IPS-18c (cell line): ENCODE measurements around the gene GNB1L.

Source experiments
- H3K4me3 ChIP-seq: 2 replicates; pipeline ENCODE4 v1.7.0; 2013; ENCODE audit warnings: low read depth, mild to moderate bottlenecking, low read length, moderate library complexity; ENCODE audit not compliant: insufficient read depth
- H3K9me3 ChIP-seq: one replicate; pipeline ENCODE4 v1.6.1; 2013; ENCODE audit warnings: mild to moderate bottlenecking, low read length, moderate library complexity; ENCODE audit not compliant: control insufficient read depth, insufficient read depth

Gene GNB1L

DNA sequence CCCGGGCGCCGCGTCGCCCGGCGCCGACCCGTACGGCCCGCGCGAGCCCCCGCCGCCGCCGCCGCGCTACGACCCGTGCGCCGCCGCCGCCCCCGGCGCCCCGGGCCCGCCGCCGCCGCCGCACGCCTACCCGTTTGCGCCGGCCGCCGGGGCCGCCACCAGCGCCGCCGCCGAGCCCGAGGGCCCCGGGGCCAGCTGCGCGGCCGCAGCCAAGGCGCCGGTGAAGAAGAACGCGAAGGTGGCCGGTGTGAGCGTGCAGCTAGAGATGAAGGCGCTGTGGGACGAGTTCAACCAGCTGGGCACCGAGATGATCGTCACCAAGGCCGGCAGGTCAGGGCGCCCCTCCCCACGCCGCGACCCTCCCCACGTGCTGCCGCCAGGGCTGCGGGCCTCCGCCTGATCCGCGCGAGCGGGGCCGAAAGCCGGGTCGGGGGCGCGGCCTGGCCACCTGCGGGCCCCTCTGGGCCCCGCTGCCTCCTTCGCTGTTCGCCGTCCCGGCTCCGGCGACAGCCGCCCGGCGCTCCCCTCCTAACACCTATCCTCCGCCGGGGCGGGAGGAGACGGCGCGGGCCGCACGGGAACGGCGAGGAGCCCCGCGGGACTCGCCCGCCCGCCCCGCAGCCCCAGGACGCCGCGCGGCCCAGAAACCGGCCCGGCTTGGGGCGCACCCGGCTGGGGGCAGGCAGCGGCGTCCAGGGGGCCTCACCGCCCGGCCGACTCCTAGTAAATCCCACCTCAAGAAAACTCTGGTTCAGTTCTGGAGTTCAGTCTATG, 93.5 kb downstream of the GNB1L start:
- H3K4me3 ChIP-seq, result peak overlapping the region; percentile 9; the same call in 1 of the 2 replicates

DNA sequence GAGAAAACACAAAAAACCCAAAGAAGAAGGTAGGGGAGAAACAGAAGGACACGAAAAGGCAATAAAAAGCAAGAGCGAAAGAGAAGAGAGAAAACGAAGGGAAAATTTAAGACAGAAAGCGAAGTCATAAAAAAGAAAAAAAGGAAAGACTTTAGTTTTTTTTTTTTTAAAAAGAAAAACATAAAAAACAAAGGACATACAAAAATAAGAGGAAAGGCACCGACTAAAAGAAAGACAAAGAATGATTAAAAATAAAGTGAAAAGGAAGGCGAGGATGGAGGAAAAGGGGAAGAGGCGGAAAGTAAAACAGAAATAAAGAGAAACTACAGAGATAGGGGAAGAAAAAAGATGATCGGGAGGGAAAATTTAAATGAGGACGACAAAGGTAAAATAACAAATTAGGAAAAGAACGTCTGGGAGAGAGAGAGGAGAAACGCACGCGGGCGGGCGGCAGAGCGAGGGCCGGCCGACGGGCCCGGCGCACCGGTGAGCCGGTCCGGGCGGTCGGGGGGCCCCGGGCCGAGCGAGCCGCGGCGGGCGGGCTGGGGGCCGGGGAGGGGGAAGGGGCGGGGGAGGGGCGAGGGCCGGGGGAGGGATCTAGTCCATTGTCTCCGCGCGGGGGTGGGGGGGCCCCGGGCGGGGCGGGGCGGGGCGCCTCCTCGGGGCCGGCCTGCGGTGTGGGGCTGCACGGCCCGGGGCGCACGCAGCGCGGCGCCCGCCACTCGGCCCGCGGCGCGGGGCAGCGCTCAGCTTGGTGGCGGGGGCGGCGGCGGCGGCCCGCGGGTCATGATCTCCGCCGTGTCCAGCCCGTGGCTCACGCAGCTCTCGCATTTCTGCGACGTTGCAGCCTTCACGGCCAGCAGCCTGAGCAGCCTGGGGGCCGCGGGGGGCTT, 94.4 kb downstream of the GNB1L start, which contains the start of gene TBX1:
Gene TBX1, plus strand, starts transcription at position 721 of the 893 bp plus-strand sequence. Its CDS starts 66 bp downstream, at position 787.
- H3K9me3 ChIP-seq, result no peaks in the 10 kb centered on the region
- H3K4me3 ChIP-seq, result peak within 1 kb of the TSS; percentile 15

More for the DNA sequence above, 93.5 kb downstream of the GNB1L start:
- no peaks in the 10 kb centered on the region for H3K9me3 ChIP-seq

DNA sequence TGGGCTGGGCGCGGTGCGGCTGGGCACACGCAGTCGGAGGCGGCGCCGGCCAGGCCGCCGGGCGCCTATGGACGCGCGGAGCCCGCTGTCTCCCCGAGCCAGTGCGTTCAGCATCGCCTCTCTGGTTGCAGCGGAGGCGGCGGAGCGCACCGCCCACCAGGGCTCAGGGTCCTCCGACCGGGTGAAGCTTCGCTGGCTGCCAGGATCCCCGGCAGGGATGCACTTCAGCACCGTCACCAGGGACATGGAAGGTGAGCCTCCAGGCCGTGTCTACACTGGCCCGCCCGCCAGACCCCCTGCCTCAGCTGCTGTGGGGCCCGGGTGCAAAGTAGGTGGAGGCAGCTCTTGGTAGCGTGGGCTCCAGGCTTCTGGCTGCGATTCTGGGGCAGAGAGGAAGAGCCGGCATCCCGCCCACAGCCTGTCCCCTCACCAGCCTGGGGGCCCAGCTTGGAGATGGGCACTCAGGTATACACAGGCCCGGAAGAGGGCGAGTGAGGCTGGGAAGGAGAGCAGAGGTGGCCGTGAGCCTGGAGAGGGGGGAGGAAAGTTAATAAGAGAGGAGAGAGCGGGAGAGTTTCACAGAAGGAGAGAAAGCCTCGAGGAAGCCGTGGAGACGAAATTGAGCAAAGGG, 95.1 kb downstream of the GNB1L start:
- peak overlapping the region; percentile 15 for H3K4me3 ChIP-seq

DNA sequence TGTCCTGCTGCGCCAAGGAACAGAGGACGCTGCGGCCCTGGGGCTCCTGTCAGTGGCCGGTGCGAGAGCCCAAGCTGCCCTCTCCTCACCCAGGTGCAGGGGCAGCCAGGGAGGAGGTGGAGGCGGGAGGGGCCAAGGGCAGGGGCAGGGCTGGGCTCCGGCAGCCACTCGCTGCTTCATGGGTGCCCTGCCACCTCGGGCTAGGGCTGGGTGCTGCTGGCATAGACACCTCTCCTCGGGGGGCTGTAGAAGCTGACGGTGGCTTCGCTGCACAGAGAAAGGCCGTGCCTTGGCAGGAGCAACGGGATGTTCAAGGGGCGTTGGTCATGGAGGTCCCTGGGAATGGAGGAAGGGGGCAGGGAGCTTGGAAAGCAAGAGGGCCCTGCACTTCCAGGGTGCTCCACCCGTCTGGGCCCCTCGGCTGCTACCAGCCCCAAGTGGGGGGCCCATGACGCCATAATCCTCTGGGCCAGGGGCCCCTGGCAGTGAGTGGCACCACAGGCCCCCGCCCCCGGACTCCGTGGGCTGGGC, 95.7 kb downstream of the GNB1L start:
- H3K9me3 ChIP-seq, result no peaks in the 10 kb centered on the region
- no peak overlapping the region for H3K4me3 ChIP-seq

More for the DNA sequence above, 95.1 kb downstream of the GNB1L start:
- H3K9me3 ChIP-seq, result no peaks in the 10 kb centered on the region

DNA sequence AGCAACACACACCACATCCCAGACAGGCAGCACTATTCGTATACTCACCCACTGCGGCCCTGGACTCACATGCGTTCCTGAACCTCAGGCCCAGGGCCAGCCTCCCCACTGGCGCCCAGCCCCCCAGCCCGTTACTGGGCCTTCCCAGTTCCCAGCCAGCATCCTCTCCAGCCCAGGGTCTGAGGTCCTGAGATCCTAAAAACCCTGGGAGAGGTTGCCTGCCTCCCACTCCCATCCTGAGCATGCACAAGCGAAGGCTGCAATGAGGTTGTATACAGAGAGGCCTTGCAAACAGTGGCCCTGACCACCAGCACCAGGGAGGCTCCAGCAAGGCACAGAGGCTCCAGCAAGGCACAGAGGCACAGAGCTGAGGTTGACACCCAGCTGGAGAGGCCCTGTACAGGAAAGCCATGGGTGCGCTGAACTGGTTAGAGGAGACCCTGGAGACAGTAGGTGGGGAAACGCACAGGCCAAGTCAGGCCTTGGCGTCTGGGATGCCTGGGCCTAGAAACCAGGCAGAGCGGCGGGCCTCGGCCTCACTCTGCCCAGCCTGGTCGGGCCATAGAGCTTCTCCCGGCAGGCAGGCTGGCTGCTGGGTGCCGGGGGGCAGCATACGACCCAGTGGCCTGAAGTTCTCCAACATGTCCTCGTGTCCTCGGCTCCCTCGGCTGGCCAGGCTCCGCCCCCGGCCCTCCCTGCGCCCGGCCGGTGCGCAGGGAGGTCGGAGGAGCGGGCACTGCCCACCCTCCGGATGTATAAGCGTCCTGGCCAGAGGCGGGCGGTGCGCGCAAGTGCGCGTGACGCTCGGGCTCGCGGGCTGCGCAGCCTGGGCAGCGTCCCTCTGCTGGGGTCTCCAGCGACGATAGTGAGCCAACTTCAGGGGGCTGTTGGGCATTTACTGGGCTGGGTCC, 96.4 kb downstream of the GNB1L start:
- Histone ChIP-seq H3K4me3 (no peak overlapping the region), H3K9me3 (no peaks in the 10 kb centered on the region)

DNA sequence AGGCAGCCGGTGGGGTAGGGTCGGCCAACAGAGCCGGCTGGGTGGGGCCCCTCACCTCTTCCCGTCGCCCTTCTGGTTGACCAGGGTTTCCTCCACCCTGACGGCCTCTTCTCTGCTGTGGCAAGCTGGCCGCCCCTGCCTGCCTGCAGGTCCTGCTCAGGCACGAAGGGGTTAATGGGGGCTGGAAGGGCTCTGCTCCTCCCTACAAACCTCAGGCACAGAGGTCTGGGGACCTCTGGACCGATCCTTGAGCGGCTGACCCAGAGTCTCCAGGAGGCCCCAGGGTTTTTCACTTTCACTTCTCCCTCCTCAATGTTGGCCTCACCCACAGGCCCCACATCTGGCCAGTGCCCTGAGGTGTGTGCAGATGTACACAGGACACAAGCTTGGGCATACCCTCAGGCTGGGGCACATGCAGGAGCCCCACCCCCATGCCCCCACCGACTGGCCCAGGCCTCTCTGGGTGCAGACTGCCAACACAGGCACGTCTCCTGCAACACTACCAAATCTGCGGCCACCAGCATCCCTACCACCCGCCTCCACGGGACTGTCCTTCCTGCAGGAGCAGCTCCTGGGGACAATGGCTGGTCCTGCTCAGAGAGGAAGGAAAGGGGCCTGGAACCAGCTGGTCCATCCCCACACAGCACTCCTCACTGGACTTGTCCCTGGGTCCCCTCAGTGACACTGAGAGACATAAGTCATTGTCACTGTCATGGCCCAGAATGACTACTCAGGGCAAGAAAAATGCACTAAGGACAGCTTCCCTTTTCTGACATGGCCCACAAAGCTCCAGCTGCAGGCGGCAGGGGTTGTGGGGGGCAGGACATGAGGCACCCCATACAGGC, 97.3 kb downstream of the GNB1L start:
- no peaks in the 10 kb centered on the region for H3K9me3 ChIP-seq
- H3K4me3 ChIP-seq, result peak overlapping the region; percentile 4; the same call in 1 of the 2 replicates

DNA sequence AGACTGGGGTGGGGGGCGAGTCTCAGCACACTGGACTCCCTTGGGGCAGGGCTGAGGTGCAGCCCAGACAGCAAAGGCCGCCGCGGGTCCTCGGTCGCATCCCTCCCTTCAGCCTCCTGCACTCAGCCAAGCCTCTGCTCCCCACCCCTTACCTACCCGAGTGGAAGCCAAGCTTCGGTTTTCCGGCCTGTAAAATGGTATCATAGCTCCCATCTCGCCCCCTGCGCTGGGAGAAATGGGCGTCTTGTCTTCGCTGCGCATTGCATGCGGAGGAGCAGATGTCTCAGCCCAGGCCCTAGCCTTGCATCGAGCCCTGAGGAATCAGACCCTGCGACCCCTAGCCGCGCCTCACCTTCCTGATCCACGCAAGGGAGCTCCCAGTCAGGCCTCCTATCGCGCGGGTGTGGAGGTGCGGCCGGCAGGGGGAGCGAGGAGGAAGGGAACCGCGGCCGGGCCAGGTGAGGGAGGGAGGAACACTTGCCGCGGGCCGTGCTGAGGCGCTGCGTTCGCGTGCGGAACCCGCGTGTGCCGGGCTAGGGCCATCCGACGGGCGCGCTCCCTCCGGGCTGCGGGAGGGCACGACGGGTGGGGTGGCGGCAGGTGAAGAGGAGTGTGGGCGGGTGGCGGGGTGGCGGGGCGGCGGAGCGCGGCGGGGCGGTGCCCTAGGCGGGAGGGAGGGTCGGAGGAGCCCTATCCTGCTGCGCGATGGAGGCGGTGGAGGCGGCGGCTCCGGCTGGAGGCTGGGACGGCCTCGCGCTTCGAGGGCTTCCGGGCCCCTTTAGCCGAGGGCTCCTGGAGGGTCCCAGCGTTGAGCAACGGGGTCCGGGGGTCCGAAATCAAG, 98.2 kb downstream of the GNB1L start:
- no peaks in the 10 kb centered on the region for H3K9me3 ChIP-seq
- peak overlapping the region; percentile 24; the same call in 1 of the 2 replicates for H3K4me3 ChIP-seq

DNA sequence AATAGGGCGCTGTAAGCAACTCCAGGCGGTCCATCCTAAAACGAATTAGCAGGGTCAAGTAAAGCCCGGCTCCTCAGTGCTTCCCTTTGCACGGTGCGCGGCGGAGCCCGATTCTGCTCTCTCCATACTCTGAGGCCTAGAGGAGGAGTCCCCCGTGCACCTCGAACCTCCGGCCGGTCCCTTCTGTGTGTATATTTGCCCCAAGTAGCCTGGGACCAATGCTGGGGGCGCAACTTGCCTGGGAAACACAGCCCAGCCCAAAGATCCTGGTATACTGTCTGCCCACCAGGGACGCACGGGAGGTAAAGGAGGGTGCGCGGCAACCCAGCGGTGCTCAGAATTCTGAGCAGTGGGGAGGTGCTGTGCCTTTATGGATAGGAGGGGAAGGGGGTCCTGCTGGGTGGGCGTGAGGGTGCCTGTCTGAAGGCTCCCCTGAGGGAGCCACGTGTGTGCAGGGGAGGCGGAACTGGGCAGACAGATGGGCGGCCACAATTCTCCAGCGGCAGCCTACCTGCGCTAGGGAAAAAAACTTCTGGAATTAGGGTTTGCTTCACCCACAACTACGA, 98.9 kb downstream of the GNB1L start:
- Histone ChIP-seq H3K4me3 (peak overlapping the region; percentile 24; the same call in 1 of the 2 replicates), H3K9me3 (no peaks in the 10 kb centered on the region)

DNA sequence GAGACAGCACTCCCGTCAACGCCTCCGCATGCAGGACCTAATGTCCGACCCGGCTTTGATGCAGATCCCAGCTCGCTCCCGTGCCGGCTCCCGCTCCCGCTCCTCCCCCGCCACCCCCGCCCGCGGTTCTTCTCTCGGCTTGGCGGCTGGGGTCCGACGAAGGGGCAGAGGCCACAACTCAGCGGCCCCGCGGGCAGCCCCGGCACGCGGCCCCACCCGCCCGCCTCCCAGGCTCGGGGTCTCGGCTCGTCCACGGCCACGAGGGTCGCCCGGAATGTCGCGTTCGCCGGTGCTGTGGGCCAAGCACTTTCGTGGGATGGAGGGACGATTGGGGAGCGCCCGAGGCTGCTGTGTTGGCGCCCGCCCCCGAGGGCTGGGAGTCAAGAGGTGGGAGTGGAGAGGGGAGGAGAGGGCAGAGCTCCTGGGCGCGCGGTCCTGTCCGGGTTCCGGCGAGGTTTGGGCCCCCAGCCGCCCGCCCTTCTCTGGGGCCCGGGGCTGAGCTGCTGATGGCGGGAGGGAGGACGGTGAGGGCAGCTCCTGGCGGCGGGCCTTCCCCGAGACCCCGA, 99.4 kb downstream of the GNB1L start:
- Histone ChIP-seq H3K4me3 (peak overlapping the region; percentile 24; the same call in 1 of the 2 replicates), H3K9me3 (no peaks in the 10 kb centered on the region)

DNA sequence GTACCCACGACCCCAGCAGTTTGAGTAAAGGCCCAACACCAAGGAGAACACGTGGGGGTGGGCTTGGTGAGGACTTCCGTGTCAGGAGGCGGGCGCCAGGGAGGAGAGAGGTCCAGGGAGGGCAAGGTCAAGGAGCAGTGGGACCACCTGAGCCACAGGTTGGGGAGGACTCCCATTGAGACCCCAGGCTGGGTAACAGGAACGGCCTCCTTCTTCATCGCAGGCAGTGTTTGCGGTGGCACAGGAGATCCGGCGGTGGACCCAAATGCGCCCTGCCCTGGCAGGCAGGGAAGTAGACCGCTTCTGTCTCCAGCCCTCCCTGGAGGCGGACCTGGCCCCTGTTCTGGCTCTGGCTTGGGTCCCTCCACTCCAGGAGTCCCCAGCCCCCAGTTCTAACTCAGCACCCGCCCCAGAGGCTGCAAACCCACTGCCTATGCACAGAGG, 100.0 kb downstream of the GNB1L start:
- peak overlapping the region; percentile 24; the same call in 1 of the 2 replicates for H3K4me3 ChIP-seq
- H3K9me3 ChIP-seq, result no peaks in the 10 kb centered on the region

DNA sequence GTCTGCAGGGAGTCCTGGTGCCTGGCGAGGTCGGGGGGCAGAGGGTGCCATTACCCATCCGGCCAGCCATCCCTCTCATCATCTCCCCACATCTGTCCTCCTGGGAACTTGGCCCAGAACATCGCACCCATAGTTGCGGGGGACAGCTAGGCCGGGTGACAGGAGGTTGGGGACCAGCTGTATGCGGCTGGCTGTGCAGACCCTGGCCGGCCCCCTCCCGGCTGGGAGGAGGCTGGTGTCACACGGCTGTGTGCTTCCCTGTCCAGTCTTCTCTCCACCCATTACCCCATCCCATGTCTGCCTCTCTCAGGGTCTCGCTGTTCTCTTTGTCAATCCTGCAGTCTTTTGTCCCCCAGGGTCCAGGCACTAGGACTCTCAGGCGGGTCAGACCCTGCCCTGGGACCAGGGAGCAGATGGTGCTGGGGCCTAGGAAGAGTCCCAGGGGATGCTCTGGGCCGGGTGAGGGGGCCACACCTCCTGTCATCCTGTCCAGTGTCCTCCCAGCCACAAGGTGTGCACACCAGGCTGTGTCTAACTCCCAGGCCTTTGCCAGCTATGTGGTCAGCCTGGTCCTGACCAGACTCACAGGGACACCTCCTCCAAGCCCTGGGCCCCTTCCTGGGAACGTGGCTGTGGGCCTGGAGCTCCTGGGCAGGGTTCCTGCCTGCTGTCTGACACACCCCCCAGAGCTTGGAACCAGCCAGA, 100.5 kb downstream of the GNB1L start:
- H3K4me3 ChIP-seq, result no peak overlapping the region

DNA sequence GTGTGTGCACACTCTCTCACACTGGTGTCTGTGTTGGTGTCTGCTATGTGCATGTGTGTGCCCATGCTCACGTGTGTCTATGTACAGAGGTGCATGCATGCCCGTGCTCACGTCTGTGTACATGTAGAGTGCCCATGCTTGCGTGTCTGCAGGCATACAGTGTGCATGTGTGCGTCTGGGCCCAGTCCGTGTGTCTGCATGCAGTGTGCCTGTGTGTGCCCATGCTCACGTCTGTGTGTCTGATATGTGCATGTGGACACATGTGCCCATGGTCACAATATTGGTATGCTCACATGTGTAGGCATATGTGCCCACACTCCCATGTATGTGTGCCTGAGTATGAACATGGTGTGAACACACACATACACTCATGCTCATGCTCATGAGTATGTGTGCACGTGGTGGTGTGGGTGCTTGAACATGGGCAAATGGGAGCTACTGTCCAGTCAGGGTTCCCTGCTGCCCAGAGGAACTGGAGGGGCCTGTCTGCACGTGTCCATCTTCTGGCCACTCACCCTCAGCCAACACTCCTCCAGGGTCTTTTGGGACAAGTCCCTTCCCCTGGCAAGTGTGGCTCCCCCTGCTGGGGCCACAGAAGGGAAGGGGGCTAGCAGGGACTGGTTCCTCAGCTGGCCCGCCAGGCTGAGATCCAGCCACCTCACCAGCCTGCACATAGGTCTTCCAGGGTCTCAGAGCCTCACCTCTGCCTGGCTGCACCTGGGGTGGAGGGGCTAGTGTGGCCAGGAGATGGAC, 101.4 kb downstream of the GNB1L start:
- Histone ChIP-seq H3K9me3 (no peaks in the 10 kb centered on the region), H3K4me3 (no peak overlapping the region)

More for the DNA sequence above, 100.5 kb downstream of the GNB1L start:
- no peaks in the 10 kb centered on the region for H3K9me3 ChIP-seq
